Loucy (cell line): ENCODE measurements around the gene GAS7.

ENCODE experiments used
- H2AFZ ChIP-seq: fragments of 200-600 bp; sonication (generic); 2 replicates; pipeline ENCODE4 v1.6.0; 2016; ENCODE audit warnings: antibody characterized with exemption, mild to moderate bottlenecking, low read length, moderate library complexity
- H3F3A ChIP-seq: fragments of 200-600 bp; 2 replicates; pipeline ENCODE4 v1.6.0; 2016; ENCODE audit warnings: antibody characterized with exemption, low read depth, mild to moderate bottlenecking
- H3K27me3 ChIP-seq: fragments of 200-600 bp; sonication (generic); 2 replicates; pipeline ENCODE4 v1.6.1; 2014; ENCODE audit warnings: low read length, mild to moderate bottlenecking; ENCODE audit not compliant: insufficient read depth, poor library complexity, severe bottlenecking
- H3K36me3 ChIP-seq: fragments of 200-600 bp; sonication (generic); 2 replicates; pipeline ENCODE4 v1.6.1; 2016; ENCODE audit warnings: low read length; ENCODE audit not compliant: insufficient read depth
- H3K4me1 ChIP-seq: fragments of 200-600 bp; sonication (generic); 2 replicates; pipeline ENCODE4 v1.5.1; 2014; ENCODE audit warnings: low read length, mild to moderate bottlenecking; ENCODE audit not compliant: insufficient read depth, poor library complexity, severe bottlenecking
- H3K4me2 ChIP-seq: fragments of 200-600 bp; sonication (generic); 2 replicates; pipeline ENCODE4 v1.6.0; 2014; ENCODE audit warnings: antibody characterized with exemption, low read length, low read depth, mild to moderate bottlenecking; ENCODE audit not compliant: poor library complexity, severe bottlenecking
- H3K4me3 ChIP-seq: fragments of 200-600 bp; sonication (generic); 2 replicates; pipeline ENCODE4 v1.5.1; 2014; ENCODE audit warnings: low read length, mild to moderate bottlenecking, mixed read lengths; ENCODE audit not compliant: poor library complexity, severe bottlenecking
- H3K79me2 ChIP-seq: fragments of 200-600 bp; sonication (generic); 2 replicates; pipeline ENCODE4 v1.6.1; 2014; ENCODE audit warnings: low read length; ENCODE audit not compliant: insufficient read depth
- H3K9ac ChIP-seq: fragments of 200-600 bp; sonication (generic); 2 replicates; pipeline ENCODE4 v1.6.0; 2014; ENCODE audit warnings: mild to moderate bottlenecking, low read depth, low read length, moderate library complexity; ENCODE audit not compliant: poor library complexity, severe bottlenecking
- H3K9me2 ChIP-seq: fragments of 200-600 bp; sonication (generic); replicated peaks from 2 replicates; pipeline ENCODE4 v1.6.1; 2016; ENCODE audit warnings: low read depth, low read length, mixed read lengths
- H3K9me3 ChIP-seq: fragments of 200-600 bp; sonication (generic); 2 replicates; pipeline ENCODE4 v1.6.1; 2014; ENCODE audit warnings: mild to moderate bottlenecking, antibody characterized with exemption, low read length, low read depth; ENCODE audit not compliant: insufficient read depth
- H4K20me1 ChIP-seq: fragments of 200-600 bp; sonication (generic); 2 replicates; pipeline ENCODE4 v1.6.0; 2014; ENCODE audit warnings: antibody characterized with exemption, low read length, mild to moderate bottlenecking; ENCODE audit not compliant: insufficient read depth, poor library complexity, severe bottlenecking
- CTCF ChIP-seq: fragments of 200-600 bp; sonication (generic); conservative IDR thresholded peaks from 2 replicates; pipeline ENCODE4 v1.5.1; 2014; ENCODE audit warnings: mild to moderate bottlenecking, antibody characterized with exemption, low read length
- EZH2phosphoT487 ChIP-seq: fragments of 200-600 bp; IDR thresholded peaks from 2 replicates; pipeline ENCODE4 v1.6.1; 2018; ENCODE audit warnings: antibody characterized with exemption, mild to moderate bottlenecking, moderate library complexity, borderline replicate concordance

The GAS7 gene

GRCh38 chr17:10070690-10071089 is 127.7 kb downstream of the GAS7 start:
- H3K9me3 ChIP-seq: no peaks in the 10 kb centered on the region
- no peak overlapping the region for H2AFZ ChIP-seq
- H3K79me2 ChIP-seq: peaks cover 84% of the 10 kb centered on the region
- H3K4me1 ChIP-seq: peaks cover 4% of the 10 kb centered on the region
- H3K4me3 ChIP-seq: no peak overlapping the region
- H3K9me2 ChIP-seq: no peaks in the 10 kb centered on the region
- H3K27me3 ChIP-seq: no peaks in the 10 kb centered on the region
- no peak overlapping the region for H3K9ac ChIP-seq
- no peak overlapping the region for H3K4me2 ChIP-seq
- H3K36me3 ChIP-seq: no peaks in the 10 kb centered on the region
- H4K20me1 ChIP-seq: no peaks in the 10 kb centered on the region
- H3F3A ChIP-seq: no peaks in the 10 kb centered on the region
- no peak for TF ChIP-seq CTCF
- TF ChIP-seq EZH2phosphoT487: no peak

DNA sequence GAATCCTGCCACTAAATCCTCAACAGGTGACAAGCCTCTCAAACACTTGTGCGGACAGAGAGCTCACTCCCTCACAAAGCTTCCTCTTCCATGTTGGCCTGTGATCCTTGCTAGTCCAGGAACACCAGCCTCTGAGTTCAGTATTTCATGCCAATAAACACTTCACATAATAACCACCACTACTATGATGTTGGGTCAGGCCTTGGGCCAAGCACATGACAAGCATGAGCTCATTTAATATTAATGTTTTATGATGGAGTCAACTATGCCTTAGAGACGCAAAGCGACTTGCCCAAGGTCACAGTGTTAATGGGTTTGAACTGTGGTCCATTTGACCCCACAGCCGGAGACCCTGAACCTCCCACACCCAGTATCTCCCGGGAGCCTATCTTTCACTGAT is 129.1 kb downstream of the GAS7 start:
- Histone ChIP-seq H3K79me2 (peaks cover 87% of the 10 kb centered on the region), H2AFZ (no peak overlapping the region), H3K9me2 (no peaks in the 10 kb centered on the region), H4K20me1 (no peaks in the 10 kb centered on the region), H3F3A (no peaks in the 10 kb centered on the region), H3K4me1 (peaks cover 8% of the 10 kb centered on the region), H3K4me3 (no peak overlapping the region), H3K4me2 (no peak overlapping the region), H3K9ac (no peak overlapping the region), H3K27me3 (no peaks in the 10 kb centered on the region), H3K36me3 (0 out of 2 replicates have a peak, but pooled peaks cover 4% of the 10 kb centered on the region), H3K9me3 (no peaks in the 10 kb centered on the region; the same call in 1 of the 2 replicates)
- no peak for TF ChIP-seq CTCF
- no peak for TF ChIP-seq EZH2phosphoT487

DNA sequence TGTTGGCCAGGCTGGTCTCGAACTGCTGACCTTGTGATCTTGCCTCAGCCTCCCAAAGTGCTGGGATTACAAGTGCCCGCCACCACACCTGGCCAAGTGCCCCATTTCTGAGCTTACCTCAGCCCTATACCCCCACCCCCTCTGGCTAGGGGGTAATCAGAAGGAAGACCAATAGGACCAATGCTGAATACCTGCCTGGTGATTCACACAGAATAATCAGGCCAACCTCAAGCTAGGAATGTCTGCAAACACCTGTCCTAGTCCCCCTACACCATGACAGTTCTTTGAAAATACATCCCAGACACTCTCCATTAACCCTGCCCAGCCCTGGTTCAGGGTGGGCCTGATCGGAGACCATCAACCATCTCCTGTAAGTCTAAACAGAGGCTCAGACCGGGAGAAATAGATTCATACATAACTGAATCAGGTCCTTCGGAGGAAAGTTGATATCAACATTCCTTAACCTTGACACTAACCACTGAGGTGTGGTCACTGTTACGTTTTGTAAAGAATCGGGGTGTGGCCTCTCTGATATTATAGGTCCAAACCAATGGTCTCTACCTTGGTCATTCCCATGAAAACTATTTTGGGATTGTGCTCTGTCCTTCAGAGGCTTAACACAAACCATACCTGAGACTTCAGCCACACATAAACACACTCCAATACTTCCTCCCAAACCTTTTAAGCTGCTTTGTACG is 130.8 kb downstream of the GAS7 start:
- Histone ChIP-seq H3K4me2 (no peak overlapping the region), H4K20me1 (no peaks in the 10 kb centered on the region), H3K27me3 (no peaks in the 10 kb centered on the region), H3K9ac (no peak overlapping the region), H3K36me3 (0 out of 2 replicates have a peak, but pooled peaks cover 4% of the 10 kb centered on the region), H3K79me2 (peaks cover 87% of the 10 kb centered on the region), H3K4me3 (no peak overlapping the region), H3K9me3 (no peaks in the 10 kb centered on the region; the same call in 1 of the 2 replicates), H3F3A (0 out of 2 replicates have a peak, but pooled peaks cover 5% of the 10 kb centered on the region), H2AFZ (no peak overlapping the region), H3K4me1 (peaks cover 20% of the 10 kb centered on the region), H3K9me2 (no peaks in the 10 kb centered on the region)
- no peak for TF ChIP-seq CTCF
- TF ChIP-seq EZH2phosphoT487: no peak
